Neural cell (in vitro differentiated cells): Measurements from ENCODE around the gene GPX3. TPM values are rescaled to one million over a fixed set of nuclear protein-coding genes. Genes with fewer than 3 reads are reported as not detected.

Experiments used
- H2AFZ ChIP-seq: fragments of 200-600, 300-800 bp; sonication (generic), shearing (Covaris generic); 2 replicates; pipeline ENCODE4 v1.6.0; 2014; ENCODE audit warnings: low read depth, mild to moderate bottlenecking, antibody characterized with exemption, low read length, moderate library complexity
- H3F3A ChIP-seq: fragments of 200-600 bp; shearing (Covaris generic); 2 replicates; pipeline ENCODE4 v1.6.1; 2016; ENCODE audit warnings: mild to moderate bottlenecking, moderate library complexity, mixed read lengths, antibody characterized with exemption, low read length; ENCODE audit not compliant: insufficient read depth, poor library complexity, severe bottlenecking
- H3K27ac ChIP-seq: fragments of 200-600, 300-800 bp; sonication (generic), shearing (Covaris generic); 2 replicates; pipeline ENCODE4 v1.5.1; 2014; ENCODE audit warnings: mild to moderate bottlenecking, low read length, moderate library complexity
- H3K27me3 ChIP-seq: fragments of 300-800, 200-600 bp; sonication (generic), shearing (Covaris generic); 2 replicates; pipeline ENCODE4 v1.6.0; 2014; ENCODE audit warnings: mild to moderate bottlenecking, low read depth, low read length, moderate library complexity; ENCODE audit not compliant: insufficient read depth
- H3K36me3 ChIP-seq: fragments of 300-800, 200-600 bp; sonication (generic), shearing (Covaris generic); 2 replicates; pipeline ENCODE4 v1.5.1; 2014; ENCODE audit warnings: mild to moderate bottlenecking, antibody characterized with exemption, low read length, moderate library complexity; ENCODE audit not compliant: insufficient read depth
- H3K4me2 ChIP-seq: fragments of 300-800, 200-600 bp; sonication (generic), shearing (Covaris generic); 2 replicates; pipeline ENCODE4 v1.6.0; 2014; ENCODE audit warnings: mild to moderate bottlenecking, low read length
- H3K4me3 ChIP-seq: fragments of 300-800, 200-600 bp; sonication (generic), shearing (Covaris generic); 2 replicates; pipeline ENCODE4 v1.5.1; 2014; ENCODE audit warnings: mild to moderate bottlenecking, low read length, moderate library complexity
- H3K79me2 ChIP-seq: fragments of 200-600 bp; shearing (Covaris generic); replicated peaks from 2 replicates; pipeline ENCODE4 v1.6.0; 2014; ENCODE audit warnings: mild to moderate bottlenecking, low read length, moderate library complexity; ENCODE audit not compliant: insufficient read depth
- H3K9ac ChIP-seq: fragments of 300-800, 200-600 bp; sonication (generic), shearing (Covaris generic); 2 replicates; pipeline ENCODE4 v1.6.1; 2016; ENCODE audit warnings: mild to moderate bottlenecking, low read length, mixed read lengths
- H3K9me2 ChIP-seq: fragments of 200-600 bp; shearing (Covaris generic); 2 replicates; pipeline ENCODE4 v1.6.1; 2016; ENCODE audit warnings: mild to moderate bottlenecking, low read length, mixed read lengths; ENCODE audit not compliant: insufficient read depth
- H3K9me3 ChIP-seq: fragments of 200-600, 300-800 bp; sonication (generic), shearing (Covaris generic); 2 replicates; pipeline ENCODE4 v1.6.1; 2016; ENCODE audit warnings: mild to moderate bottlenecking, mixed run types, low read length, moderate library complexity, mixed read lengths
- H4K20me1 ChIP-seq: fragments of 200-600 bp; shearing (Covaris generic); 2 replicates; pipeline ENCODE4 v1.6.1; 2016; ENCODE audit warnings: mild to moderate bottlenecking, mixed run types; ENCODE audit not compliant: insufficient read depth
- CTCF ChIP-seq: fragments of 450-650 bp; IDR thresholded peaks from 2 replicates; pipeline ENCODE4 v1.5.1; 2014; ENCODE audit warnings: antibody characterized with exemption, mild to moderate bottlenecking, moderate library complexity; ENCODE audit not compliant: poor library complexity, severe bottlenecking
- EP300 ChIP-seq: fragments of 450-650 bp; conservative IDR thresholded peaks from 2 replicates; pipeline ENCODE4 v1.6.1; 2014; ENCODE audit warnings: antibody characterized with exemption, mild to moderate bottlenecking, moderate library complexity; ENCODE audit not compliant: poor library complexity, severe bottlenecking
- EZH2 ChIP-seq: fragments of 200-600, 300-800 bp; shearing (Covaris generic), sonication (generic); IDR thresholded peaks from 2 replicates; pipeline ENCODE4 v1.6.1; 2014; ENCODE audit warnings: antibody characterized with exemption, low read length, borderline replicate concordance, mild to moderate bottlenecking; ENCODE audit not compliant: insufficient read depth, poor library complexity, severe bottlenecking
- MXI1 ChIP-seq: fragments of 450-650 bp; conservative IDR thresholded peaks from 2 replicates; pipeline ENCODE4 v1.6.1; 2014; ENCODE audit warnings: antibody characterized with exemption, mild to moderate bottlenecking; ENCODE audit not compliant: poor library complexity, severe bottlenecking
- POLR2AphosphoS5 ChIP-seq: IDR thresholded peaks from 2 replicates; pipeline ENCODE4 v1.6.1; 2012
- RAD21 ChIP-seq: fragments of 450-650 bp; conservative IDR thresholded peaks from 2 replicates; pipeline ENCODE4 v1.6.1; 2014; ENCODE audit warnings: antibody characterized with exemption, mild to moderate bottlenecking, moderate library complexity
- REST ChIP-seq: IDR thresholded peaks from 2 replicates; pipeline ENCODE4 v1.6.1; 2012; ENCODE audit warnings: borderline replicate concordance
- SMC3 ChIP-seq: fragments of 450-650 bp; conservative IDR thresholded peaks from 2 replicates; pipeline ENCODE4 v1.6.1; 2014; ENCODE audit warnings: antibody characterized with exemption, mild to moderate bottlenecking, moderate library complexity; ENCODE audit not compliant: poor library complexity
- TAF1 ChIP-seq: IDR thresholded peaks from 2 replicates; pipeline ENCODE4 v1.6.1; 2012; ENCODE audit warnings: low read depth
- polyA plus RNA-seq: library from polyadenylated mRNA; depleted of rRNA; stranded (reverse); fragments of >200 nt; gene quantifications from 2 replicates; pipeline ENCODE4 v1.2.3, GENCODE V29; 2014

Gene GPX3
- polyA plus RNA-seq, 1 donor from 2014 or later, result 4.0 TPM

- Histone ChIP-seq H3K36me3 (no peaks in the 10 kb centered on the region), H3K9me3 (no peaks in the 10 kb centered on the region), H4K20me1 (no peaks in the 10 kb centered on the region), H3F3A (no peaks in the 10 kb centered on the region), H2AFZ (no peak overlapping the region), H3K4me3 (no peak overlapping the region), H3K27ac (no peak overlapping the region), H3K4me2 (no peak overlapping the region), H3K27me3 (no peaks in the 10 kb centered on the region), H3K9ac (no peak overlapping the region), H3K79me2 (no peaks in the 10 kb centered on the region), H3K9me2 (no peaks in the 10 kb centered on the region)
- TF ChIP-seq EZH2 (no peak), CTCF (no peak), MXI1 (no peak), POLR2AphosphoS5 (no peak), REST (no peak), RAD21 (no peak), SMC3 (no peak)
Measured at GRCh38 chr5:151053796-151054462, 33.5 kb downstream of the GPX3 start.

- Histone ChIP-seq H3F3A (no peaks in the 10 kb centered on the region), H3K36me3 (no peaks in the 10 kb centered on the region), H3K9me3 (no peaks in the 10 kb centered on the region), H3K27ac (no peak overlapping the region), H3K4me3 (no peak overlapping the region), H3K79me2 (no peaks in the 10 kb centered on the region), H3K9ac (no peak overlapping the region), H4K20me1 (no peaks in the 10 kb centered on the region), H3K27me3 (no peaks in the 10 kb centered on the region), H3K4me2 (no peak overlapping the region), H3K9me2 (no peaks in the 10 kb centered on the region), H2AFZ (no peak overlapping the region)
- TF ChIP-seq CTCF (no peak), TAF1 (no peak), SMC3 (no peak), POLR2AphosphoS5 (no peak), RAD21 (no peak), EP300 (no peak), REST (no peak), EZH2 (no peak), MXI1 (no peak)
Measured at GRCh38 chr5:151054709-151055108, 34.3 kb downstream of the GPX3 start.
